Neural cell (in vitro differentiated cells): ENCODE data around the gene B9D1. TPM values are rescaled to one million over a fixed set of nuclear protein-coding genes. Genes with fewer than 3 reads are reported as not detected.

ENCODE experiments used
- H2AFZ ChIP-seq: fragments of 200-600, 300-800 bp; sonication (generic), shearing (Covaris generic); 2 replicates; pipeline ENCODE4 v1.6.0; 2014; ENCODE audit warnings: low read depth, mild to moderate bottlenecking, antibody characterized with exemption, low read length, moderate library complexity
- H3F3A ChIP-seq: fragments of 200-600 bp; shearing (Covaris generic); 2 replicates; pipeline ENCODE4 v1.6.1; 2016; ENCODE audit warnings: mild to moderate bottlenecking, moderate library complexity, mixed read lengths, antibody characterized with exemption, low read length; ENCODE audit not compliant: insufficient read depth, poor library complexity, severe bottlenecking
- H3K27ac ChIP-seq: fragments of 200-600, 300-800 bp; sonication (generic), shearing (Covaris generic); 2 replicates; pipeline ENCODE4 v1.5.1; 2014; ENCODE audit warnings: mild to moderate bottlenecking, low read length, moderate library complexity
- H3K27me3 ChIP-seq: fragments of 300-800, 200-600 bp; sonication (generic), shearing (Covaris generic); 2 replicates; pipeline ENCODE4 v1.6.0; 2014; ENCODE audit warnings: mild to moderate bottlenecking, low read depth, low read length, moderate library complexity; ENCODE audit not compliant: insufficient read depth
- H3K36me3 ChIP-seq: fragments of 300-800, 200-600 bp; sonication (generic), shearing (Covaris generic); 2 replicates; pipeline ENCODE4 v1.5.1; 2014; ENCODE audit warnings: mild to moderate bottlenecking, antibody characterized with exemption, low read length, moderate library complexity; ENCODE audit not compliant: insufficient read depth
- H3K4me2 ChIP-seq: fragments of 300-800, 200-600 bp; sonication (generic), shearing (Covaris generic); 2 replicates; pipeline ENCODE4 v1.6.0; 2014; ENCODE audit warnings: mild to moderate bottlenecking, low read length
- H3K4me3 ChIP-seq: fragments of 300-800, 200-600 bp; sonication (generic), shearing (Covaris generic); 2 replicates; pipeline ENCODE4 v1.5.1; 2014; ENCODE audit warnings: mild to moderate bottlenecking, low read length, moderate library complexity
- H3K79me2 ChIP-seq: fragments of 200-600 bp; shearing (Covaris generic); replicated peaks from 2 replicates; pipeline ENCODE4 v1.6.0; 2014; ENCODE audit warnings: mild to moderate bottlenecking, low read length, moderate library complexity; ENCODE audit not compliant: insufficient read depth
- H3K9ac ChIP-seq: fragments of 300-800, 200-600 bp; sonication (generic), shearing (Covaris generic); 2 replicates; pipeline ENCODE4 v1.6.1; 2016; ENCODE audit warnings: mild to moderate bottlenecking, low read length, mixed read lengths
- H3K9me2 ChIP-seq: fragments of 200-600 bp; shearing (Covaris generic); 2 replicates; pipeline ENCODE4 v1.6.1; 2016; ENCODE audit warnings: mild to moderate bottlenecking, low read length, mixed read lengths; ENCODE audit not compliant: insufficient read depth
- H3K9me3 ChIP-seq: fragments of 200-600, 300-800 bp; sonication (generic), shearing (Covaris generic); 2 replicates; pipeline ENCODE4 v1.6.1; 2016; ENCODE audit warnings: mild to moderate bottlenecking, mixed run types, low read length, moderate library complexity, mixed read lengths
- H4K20me1 ChIP-seq: fragments of 200-600 bp; shearing (Covaris generic); 2 replicates; pipeline ENCODE4 v1.6.1; 2016; ENCODE audit warnings: mild to moderate bottlenecking, mixed run types; ENCODE audit not compliant: insufficient read depth
- CTCF ChIP-seq: fragments of 450-650 bp; IDR thresholded peaks from 2 replicates; pipeline ENCODE4 v1.5.1; 2014; ENCODE audit warnings: antibody characterized with exemption, mild to moderate bottlenecking, moderate library complexity; ENCODE audit not compliant: poor library complexity, severe bottlenecking
- EP300 ChIP-seq: fragments of 450-650 bp; conservative IDR thresholded peaks from 2 replicates; pipeline ENCODE4 v1.6.1; 2014; ENCODE audit warnings: antibody characterized with exemption, mild to moderate bottlenecking, moderate library complexity; ENCODE audit not compliant: poor library complexity, severe bottlenecking
- EZH2 ChIP-seq: fragments of 200-600, 300-800 bp; shearing (Covaris generic), sonication (generic); IDR thresholded peaks from 2 replicates; pipeline ENCODE4 v1.6.1; 2014; ENCODE audit warnings: antibody characterized with exemption, low read length, borderline replicate concordance, mild to moderate bottlenecking; ENCODE audit not compliant: insufficient read depth, poor library complexity, severe bottlenecking
- MXI1 ChIP-seq: fragments of 450-650 bp; conservative IDR thresholded peaks from 2 replicates; pipeline ENCODE4 v1.6.1; 2014; ENCODE audit warnings: antibody characterized with exemption, mild to moderate bottlenecking; ENCODE audit not compliant: poor library complexity, severe bottlenecking
- POLR2AphosphoS5 ChIP-seq: IDR thresholded peaks from 2 replicates; pipeline ENCODE4 v1.6.1; 2012
- RAD21 ChIP-seq: fragments of 450-650 bp; conservative IDR thresholded peaks from 2 replicates; pipeline ENCODE4 v1.6.1; 2014; ENCODE audit warnings: antibody characterized with exemption, mild to moderate bottlenecking, moderate library complexity
- REST ChIP-seq: IDR thresholded peaks from 2 replicates; pipeline ENCODE4 v1.6.1; 2012; ENCODE audit warnings: borderline replicate concordance
- SMC3 ChIP-seq: fragments of 450-650 bp; conservative IDR thresholded peaks from 2 replicates; pipeline ENCODE4 v1.6.1; 2014; ENCODE audit warnings: antibody characterized with exemption, mild to moderate bottlenecking, moderate library complexity; ENCODE audit not compliant: poor library complexity
- TAF1 ChIP-seq: IDR thresholded peaks from 2 replicates; pipeline ENCODE4 v1.6.1; 2012; ENCODE audit warnings: low read depth
- polyA plus RNA-seq: library from polyadenylated mRNA; depleted of rRNA; stranded (reverse); fragments of >200 nt; gene quantifications from 2 replicates; pipeline ENCODE4 v1.2.3, GENCODE V29; 2014

B9D1 gene
- polyA plus RNA-seq, 1 donor from 2014 or later, result 32.0 TPM

- H3K9me3 ChIP-seq, result no peaks in the 10 kb centered on the region
- no peak overlapping the region for H3K4me2 ChIP-seq
- TF ChIP-seq CTCF (no peak), SMC3 (no peak), EZH2 (no peak), POLR2AphosphoS5 (no peak), EP300 (no peak), TAF1 (no peak), MXI1 (no peak), REST (no peak), RAD21 (no peak)
- H3K9me2 ChIP-seq, result no peaks in the 10 kb centered on the region
- H2AFZ ChIP-seq, result no peak overlapping the region
- H3K27ac ChIP-seq, result no peak overlapping the region
- H3K4me3 ChIP-seq, result no peak overlapping the region
- no peaks in the 10 kb centered on the region for H3F3A ChIP-seq
- H3K36me3 ChIP-seq, result no peaks in the 10 kb centered on the region
- no peaks in the 10 kb centered on the region for H3K79me2 ChIP-seq
- no peak overlapping the region for H3K9ac ChIP-seq
- H3K27me3 ChIP-seq, result no peaks in the 10 kb centered on the region
- no peaks in the 10 kb centered on the region for H4K20me1 ChIP-seq
These were observed 59.7 kb downstream of the B9D1 start for GRCh38 chr17:19302791-19303331.

- Histone ChIP-seq H3K4me2 (no peak overlapping the region), H4K20me1 (no peaks in the 10 kb centered on the region), H2AFZ (no peak overlapping the region), H3F3A (no peaks in the 10 kb centered on the region), H3K9me2 (no peaks in the 10 kb centered on the region), H3K9me3 (no peaks in the 10 kb centered on the region), H3K9ac (no peak overlapping the region), H3K36me3 (no peaks in the 10 kb centered on the region), H3K79me2 (no peaks in the 10 kb centered on the region), H3K27ac (no peak overlapping the region), H3K27me3 (no peaks in the 10 kb centered on the region), H3K4me3 (no peak overlapping the region)
- no peak for TF ChIP-seq POLR2AphosphoS5
- no peak for TF ChIP-seq CTCF
- TF ChIP-seq REST, result no peak
- TF ChIP-seq EZH2, result no peak
- no peak for TF ChIP-seq SMC3
- TF ChIP-seq TAF1, result no peak
- TF ChIP-seq RAD21, result no peak
- TF ChIP-seq MXI1, result no peak
- TF ChIP-seq EP300, result no peak
These were observed 60.5 kb downstream of the B9D1 start for GRCh38 chr17:19301973-19302372.
